Left ventricle myocardium inferior (tissue), 1 donor: ENCODE results near the gene LENG8. TPM values are rescaled to one million over a fixed set of nuclear protein-coding genes. Genes with fewer than 3 reads are reported as not detected.

Experiments
- DNase-seq: peaks from one replicate; pipeline ENCODE4 v3.0.0-alpha.2; 2020
- H3K27ac ChIP-seq: fragments of 200-600 bp; replicated peaks from 2 replicates; pipeline ENCODE4 v1.8.0; 2021
- H3K27me3 ChIP-seq: fragments of 200-600 bp; 2 replicates; pipeline ENCODE4 v1.8.0; 2021; ENCODE audit warnings: low read depth
- H3K36me3 ChIP-seq: fragments of 200-600 bp; 2 replicates; pipeline ENCODE4 v1.8.0; 2021
- H3K4me1 ChIP-seq: fragments of 200-600 bp; 2 replicates; pipeline ENCODE4 v1.8.0; 2021
- H3K4me3 ChIP-seq: fragments of 200-600 bp; 2 replicates; pipeline ENCODE4 v1.8.0; 2021; ENCODE audit warnings: mild to moderate bottlenecking, moderate library complexity
- H3K9me3 ChIP-seq: fragments of 200-600 bp; replicated peaks from 2 replicates; pipeline ENCODE4 v1.8.0; 2021
- CTCF ChIP-seq: fragments of 200-600 bp; IDR thresholded peaks from 2 replicates; pipeline ENCODE4 v1.8.0; 2021; ENCODE audit warnings: antibody characterized with exemption, mild to moderate bottlenecking, borderline replicate concordance
- intact Hi-C: fragments of 100-400 bp; cut with micrococcal nuclease; formaldehyde crosslinking; loops from one replicate; pipeline ENCODE4 v1.11.0; 2022
- total RNA-seq: library from RNA; stranded (reverse); fragmentation: NEBNext Ultra II Directional; extraction: Animal tissue kit (Norgen Biotek cat#: 25700); gene quantifications from one replicate; pipeline ENCODE4 v1.2.1, GENCODE V29; 2021
- donor health status: DM: no; HTN: yes; CAD: no; lungs with severe emphysema.

The LENG8 gene
- total RNA-seq, 1 donor from 2014 or later: 66.0 TPM

GRCh38 chr19:54420068-54420382 is 29.0 kb upstream of the LENG8 start:
- intact Hi-C loops: no loop called here
- H3K27ac ChIP-seq: peak overlapping the region; percentile 75
- no peaks in the 10 kb centered on the region for H3K9me3 ChIP-seq
- no peak for DNase-seq
- peaks cover 99% of the 10 kb centered on the region for H3K27me3 ChIP-seq
- peak overlapping the region; percentile 49 for H3K4me3 ChIP-seq
- H3K4me1 ChIP-seq: peaks cover 44% of the 10 kb centered on the region
- H3K36me3 ChIP-seq: no peaks in the 10 kb centered on the region
- no peak for TF ChIP-seq CTCF

GRCh38 chr19:54420383-54421168 is 28.4 kb upstream of the LENG8 start:
- Histone ChIP-seq H3K27me3 (peaks cover 99% of the 10 kb centered on the region), H3K9me3 (no peaks in the 10 kb centered on the region), H3K36me3 (no peaks in the 10 kb centered on the region), H3K4me1 (peaks cover 42% of the 10 kb centered on the region), H3K27ac (peak overlapping the region; percentile 75), H3K4me3 (peak overlapping the region; percentile 49)
- no peak for TF ChIP-seq CTCF
- peak; percentile 55 for DNase-seq
- intact Hi-C loops: no loop called here

- no peak overlapping the region for H3K4me3 ChIP-seq
- peaks cover 99% of the 10 kb centered on the region for H3K27me3 ChIP-seq
- peaks cover 36% of the 10 kb centered on the region for H3K4me1 ChIP-seq
- no peaks in the 10 kb centered on the region for H3K9me3 ChIP-seq
- DNase-seq: no peak
- peak overlapping the region; percentile 75 for H3K27ac ChIP-seq
- no peak for TF ChIP-seq CTCF
- H3K36me3 ChIP-seq: no peaks in the 10 kb centered on the region
- intact Hi-C loops: no loop called here
Observed at GRCh38 chr19:54421169-54421516, 27.9 kb upstream of the LENG8 start.

GRCh38 chr19:54421521-54421920 is 27.5 kb upstream of the LENG8 start:
- intact Hi-C loops: no loop called here
- Histone ChIP-seq H3K36me3 (no peaks in the 10 kb centered on the region), H3K27ac (peak overlapping the region; percentile 75), H3K4me1 (peaks cover 33% of the 10 kb centered on the region), H3K27me3 (peaks cover 99% of the 10 kb centered on the region), H3K4me3 (no peak overlapping the region), H3K9me3 (no peaks in the 10 kb centered on the region)
- no peak for TF ChIP-seq CTCF
- no peak for DNase-seq

- peaks cover 28% of the 10 kb centered on the region for H3K4me1 ChIP-seq
- no peak overlapping the region for H3K4me3 ChIP-seq
- H3K27ac ChIP-seq: no peak overlapping the region
- peaks cover 97% of the 10 kb centered on the region for H3K27me3 ChIP-seq
- no peaks in the 10 kb centered on the region for H3K36me3 ChIP-seq
- DNase-seq: no peak
- no peak for TF ChIP-seq CTCF
- H3K9me3 ChIP-seq: no peaks in the 10 kb centered on the region
- intact Hi-C loops: no loop called here
Observed at GRCh38 chr19:54422136-54422535, 26.9 kb upstream of the LENG8 start.
